Activated CD8-positive, alpha-beta memory T cell treated with anti-CD3 and anti-CD28 coated beads, Interleukin-2, amount 50 U/mL, for 1 hour (primary cell): ENCODE data around the gene GAP43.

Experiments used
- DNase-seq: peaks from one replicate; pipeline ENCODE4 v3.0.0-alpha.2; 2020; ENCODE audit errors: extremely low read depth

Gene GAP43

DNA sequence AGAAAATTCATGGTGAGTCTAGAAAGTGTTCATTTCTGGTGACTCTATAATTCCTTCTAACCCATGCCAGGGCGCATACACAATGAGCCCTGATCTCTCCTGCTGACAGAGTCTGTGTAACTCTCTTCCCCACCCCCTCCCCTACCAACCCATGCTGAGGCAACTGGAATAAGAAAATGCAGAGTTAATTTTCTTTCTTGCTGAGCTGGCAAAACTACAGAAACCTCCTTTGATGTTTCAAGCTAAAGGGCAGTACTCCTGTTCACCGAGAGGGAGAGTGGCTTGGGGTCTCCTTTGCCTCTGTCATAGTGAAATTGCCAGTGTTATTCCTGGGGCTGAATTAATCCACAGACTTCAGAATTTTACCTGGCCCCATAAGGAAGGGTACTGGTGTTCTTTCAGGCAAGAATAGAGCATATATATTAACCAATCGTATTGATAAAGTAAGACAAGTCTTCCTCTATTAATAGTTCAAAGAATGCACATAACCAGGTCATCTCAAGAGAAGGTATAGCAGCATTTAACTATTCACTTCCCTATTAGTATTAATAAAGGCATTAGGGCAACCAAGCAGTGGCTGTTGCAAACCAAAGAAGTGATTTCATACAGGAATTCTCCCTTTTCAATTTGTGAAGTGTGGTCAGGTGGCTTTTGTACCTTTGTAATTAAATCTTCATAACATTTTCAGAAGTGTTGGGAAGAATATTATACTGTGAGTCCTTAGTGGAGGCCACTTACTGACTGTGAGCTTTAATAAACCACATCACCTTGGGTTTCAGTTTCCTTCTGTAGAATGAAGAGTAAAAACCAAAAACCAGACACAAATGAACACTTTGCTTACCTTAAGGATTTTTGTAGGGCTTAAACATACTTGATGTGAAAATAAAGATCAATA lies 4.1 kb downstream of the GAP43 start:
- DNase-seq: no peak

DNA sequence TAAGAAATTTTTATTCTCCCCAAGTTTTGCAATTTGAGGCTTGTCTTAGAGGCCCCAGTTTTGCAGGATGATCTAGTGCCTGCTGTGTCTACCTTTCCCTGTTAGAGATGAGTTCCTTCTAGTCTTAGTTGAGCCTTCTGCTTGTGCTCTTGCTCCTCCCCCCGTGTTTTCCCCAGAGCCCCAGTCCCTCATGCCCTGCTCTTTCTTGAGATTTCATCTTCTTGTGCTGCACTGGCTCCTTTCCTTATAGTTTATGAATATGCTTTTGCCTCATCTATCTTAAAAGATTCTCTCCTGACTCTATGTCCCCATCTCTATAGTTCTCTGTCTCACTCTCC lies 4.7 kb downstream of the GAP43 start:
- no peak for DNase-seq

DNA sequence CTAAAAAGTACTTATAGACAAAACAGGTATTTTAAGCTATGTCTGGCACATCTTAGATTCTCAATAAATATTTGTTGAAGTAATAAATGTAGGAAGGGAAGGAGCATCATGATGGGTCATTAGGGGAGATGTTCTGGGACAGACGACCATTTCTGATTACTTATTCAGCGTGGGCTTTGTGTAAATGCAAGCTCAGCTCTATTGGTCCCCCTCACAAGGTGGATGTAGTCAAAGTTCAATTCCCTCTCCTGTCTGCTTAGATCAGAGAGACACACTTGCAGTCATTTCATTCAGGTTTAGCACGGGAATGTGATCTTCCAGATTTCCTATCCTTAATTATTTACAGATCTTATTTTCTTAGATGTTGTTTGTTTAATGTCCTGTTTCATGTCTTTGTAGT lies 7.5 kb downstream of the GAP43 start:
- DNase-seq: no peak

DNA sequence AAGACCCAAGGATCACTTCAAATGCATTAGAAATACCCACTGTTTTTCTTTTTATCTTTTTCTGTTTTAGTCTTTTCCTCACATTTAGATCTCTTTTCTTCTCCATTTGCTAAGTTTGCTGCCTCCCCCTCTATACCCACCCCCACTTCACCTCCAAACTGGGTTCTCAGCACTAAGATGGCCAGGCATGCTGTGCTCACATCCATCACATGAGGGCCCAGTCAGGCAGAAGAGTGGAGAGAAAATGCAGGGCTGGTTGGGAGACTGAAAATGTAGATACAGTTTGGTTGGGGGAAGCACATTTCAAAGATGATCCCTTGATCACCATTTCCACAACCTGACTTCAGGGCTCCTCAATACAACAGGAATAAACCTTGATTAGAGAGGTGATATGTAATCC lies 8.7 kb downstream of the GAP43 start:
- no peak for DNase-seq

DNA sequence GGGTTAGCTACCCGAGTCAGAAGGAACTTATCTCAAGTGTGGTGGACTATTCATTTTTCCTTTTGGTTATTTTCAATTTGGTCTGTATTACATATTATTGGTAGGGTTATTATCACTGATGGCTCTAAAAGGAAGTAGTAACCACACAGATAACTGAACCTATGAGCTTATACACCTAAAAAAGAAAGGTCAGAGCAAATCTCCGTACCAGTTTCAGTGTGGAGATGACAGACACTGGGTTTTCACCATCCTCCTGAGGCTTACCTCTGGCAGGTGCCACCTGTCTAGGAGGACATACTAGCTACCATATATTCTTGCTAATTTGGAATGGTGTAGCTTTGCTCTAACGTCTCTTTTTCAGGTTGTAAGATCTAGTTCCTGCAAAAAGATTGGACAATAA lies 10.2 kb downstream of the GAP43 start:
- DNase-seq: no peak

DNA sequence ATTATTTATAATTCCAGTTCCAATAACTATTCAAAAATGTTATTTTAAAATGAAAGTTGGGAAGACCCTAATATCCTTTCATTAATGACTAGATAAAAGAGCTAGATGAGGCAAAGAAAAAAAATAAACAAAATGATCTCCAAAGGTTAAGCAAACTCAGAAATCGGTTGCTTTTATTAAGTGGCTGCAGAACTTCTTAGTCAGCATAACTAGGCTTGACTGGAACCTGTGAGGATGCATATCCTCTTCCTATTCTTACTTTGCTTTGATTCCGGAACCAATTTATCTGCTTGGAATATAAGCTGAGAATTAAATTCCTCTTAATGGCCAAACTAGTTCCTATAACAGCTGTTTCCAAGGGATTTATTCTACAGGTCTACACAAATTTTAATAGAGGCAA lies 10.7 kb downstream of the GAP43 start:
- DNase-seq: no peak

DNA sequence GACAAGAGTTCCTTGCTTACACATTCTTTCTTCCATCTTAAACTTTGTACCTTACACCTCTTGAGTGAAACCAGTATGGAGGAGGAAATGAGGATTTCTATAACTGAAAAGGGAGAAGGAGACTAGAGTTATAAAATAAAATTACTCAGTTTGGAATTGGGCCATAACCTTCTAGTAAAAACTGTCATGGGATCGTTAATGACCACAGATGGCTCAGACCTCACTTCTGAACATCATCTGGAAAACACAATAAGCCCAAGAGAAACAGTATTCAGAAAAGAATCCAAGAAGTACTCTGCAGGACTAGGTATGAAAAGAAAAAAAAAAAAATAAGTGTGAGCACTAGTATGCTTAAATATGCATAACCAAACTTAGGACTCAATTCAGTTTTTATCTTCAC lies 12.1 kb downstream of the GAP43 start:
- no peak for DNase-seq

DNA sequence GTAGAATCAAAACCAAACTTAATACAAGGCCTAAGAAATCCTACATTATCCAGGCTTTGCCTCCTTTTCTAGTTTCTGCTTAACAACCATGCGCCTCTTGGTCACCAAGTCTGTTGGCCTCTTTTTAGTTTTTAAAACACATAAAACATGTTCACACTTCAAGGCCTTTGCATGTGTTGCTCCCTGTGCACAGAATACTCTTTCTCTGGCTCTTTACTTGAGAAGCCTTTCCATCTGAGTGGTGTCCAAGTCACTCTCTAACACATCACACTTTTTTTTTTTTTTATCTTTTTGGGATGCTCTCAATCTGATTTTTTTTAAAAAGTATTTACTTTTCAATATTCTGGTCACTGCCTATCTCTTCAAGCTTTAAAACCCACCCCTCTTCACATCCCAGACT lies 14.9 kb downstream of the GAP43 start:
- DNase-seq: no peak

DNA sequence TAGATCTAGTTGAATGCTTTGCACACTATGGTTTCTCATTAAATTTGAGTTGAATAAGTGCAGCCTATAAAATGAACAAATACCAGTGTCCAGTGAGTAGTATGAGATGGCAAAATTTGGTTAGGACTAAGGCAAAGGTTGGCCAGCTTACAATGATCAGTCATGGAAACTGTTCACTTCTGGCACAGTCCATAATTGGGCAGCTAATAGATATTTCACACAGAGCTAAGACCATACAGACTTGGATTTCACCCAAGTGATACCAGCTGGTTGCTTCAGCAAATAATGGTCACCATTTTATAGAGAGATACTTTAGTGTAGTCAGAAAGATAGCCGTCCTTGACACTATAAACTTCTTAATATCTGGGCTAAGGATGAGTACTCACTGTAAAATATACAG lies 15.7 kb downstream of the GAP43 start:
- DNase-seq: no peak

DNA sequence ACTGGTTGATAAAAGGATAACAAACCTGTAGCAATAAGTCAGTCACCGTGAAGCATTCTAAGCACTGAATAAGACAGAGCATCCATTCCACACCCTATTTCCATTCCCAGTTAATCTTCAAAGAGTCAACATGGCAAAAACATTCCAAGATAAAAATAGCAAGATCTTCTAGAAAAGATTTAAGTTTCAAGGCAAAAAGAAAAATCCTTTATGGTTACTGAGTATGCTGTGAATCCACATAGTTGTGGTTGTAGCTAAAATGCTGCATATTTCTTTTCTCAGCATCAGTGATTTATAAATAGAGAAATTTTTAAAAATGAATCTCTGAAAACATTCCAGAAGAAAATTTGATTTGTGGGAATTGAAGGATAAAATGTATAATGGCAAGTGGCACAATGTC lies 21.1 kb downstream of the GAP43 start:
- DNase-seq: no peak

DNA sequence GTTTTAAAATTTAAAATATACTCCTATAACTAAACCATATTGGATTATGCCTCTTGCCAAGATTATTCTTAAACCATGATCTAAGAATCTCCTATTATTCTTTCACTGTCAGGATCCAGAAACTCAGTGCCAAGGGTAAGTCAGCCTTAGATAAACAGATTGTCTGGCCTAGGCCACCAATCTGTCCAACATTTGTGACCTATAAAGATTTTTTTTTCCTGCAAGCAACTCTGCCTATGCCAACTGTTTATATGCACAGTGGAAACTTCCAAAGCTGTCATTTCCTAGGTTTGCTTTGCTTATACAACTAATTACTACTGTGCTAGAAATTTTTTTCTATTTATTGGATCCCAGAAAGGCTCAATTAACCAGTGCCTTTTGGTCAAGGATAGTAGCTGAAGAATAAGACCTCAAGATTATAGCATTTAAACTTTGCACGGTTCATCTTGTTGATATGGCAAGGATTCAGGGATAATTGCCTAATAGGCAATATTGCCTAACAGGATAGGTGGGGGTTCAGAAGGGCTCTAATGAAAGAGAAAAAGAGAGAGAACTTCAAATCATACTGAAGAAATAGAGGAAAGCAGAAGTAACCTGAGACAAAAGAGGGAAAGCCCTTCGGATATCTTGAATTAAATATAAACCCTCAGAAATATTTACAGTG lies 22.8 kb downstream of the GAP43 start:
- no peak for DNase-seq

DNA sequence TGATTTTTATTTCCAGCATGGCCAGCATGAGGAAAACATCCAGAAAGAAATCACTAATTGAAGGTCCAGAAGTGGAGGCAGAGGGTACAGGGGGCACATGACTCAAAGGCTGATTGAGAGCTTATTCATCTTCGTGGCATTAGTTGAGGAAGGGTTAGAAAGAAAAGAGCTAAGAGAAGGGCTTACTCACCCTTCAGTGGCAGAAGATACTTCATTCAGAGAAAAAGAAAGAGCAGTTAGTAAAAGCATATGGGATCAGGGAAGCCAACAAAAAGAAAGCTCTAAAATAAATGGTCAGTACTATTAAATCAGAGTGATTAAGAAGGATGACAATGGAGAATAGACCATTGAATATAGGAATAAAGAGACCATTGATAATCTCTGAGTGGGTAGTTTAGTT lies 25.2 kb downstream of the GAP43 start:
- DNase-seq: no peak

DNA sequence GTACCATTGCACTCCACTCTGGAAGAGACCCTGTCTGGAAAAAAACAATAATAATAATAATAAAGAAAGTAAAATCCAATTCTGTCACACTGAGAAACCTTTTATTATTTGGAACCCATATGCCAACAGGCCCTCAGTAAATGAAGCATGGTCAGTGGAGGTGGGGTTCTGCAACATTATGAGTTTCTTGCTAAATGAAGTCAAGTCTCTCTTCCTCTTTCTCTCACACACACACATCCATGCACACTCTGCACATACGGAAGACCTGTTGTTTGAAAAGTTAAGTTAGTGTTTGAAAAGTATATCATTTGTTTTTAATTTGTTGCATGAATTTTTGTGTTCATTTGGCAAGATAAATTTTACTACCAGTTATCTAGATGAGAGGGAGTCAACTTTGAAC lies 27.8 kb downstream of the GAP43 start:
- DNase-seq: no peak

DNA sequence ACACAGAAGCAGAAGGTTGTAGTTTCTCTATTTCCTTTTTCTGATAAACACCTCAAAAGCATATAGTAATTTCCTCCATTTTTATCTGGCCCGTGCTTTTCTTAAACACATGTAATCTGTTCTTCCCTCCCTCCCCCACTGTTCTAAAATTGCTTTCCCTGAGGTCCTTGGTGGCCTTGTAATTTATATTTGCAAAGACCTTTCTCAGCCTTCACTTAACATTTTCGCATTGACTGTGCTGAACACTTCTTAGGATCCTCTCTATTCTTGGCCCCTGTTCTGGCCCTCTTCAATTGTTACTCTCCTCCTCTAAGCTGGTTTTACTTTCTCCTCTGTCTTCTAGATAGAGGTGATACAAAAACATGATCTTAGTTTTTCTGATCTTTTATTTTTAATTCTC lies 28.3 kb downstream of the GAP43 start:
- no peak for DNase-seq

DNA sequence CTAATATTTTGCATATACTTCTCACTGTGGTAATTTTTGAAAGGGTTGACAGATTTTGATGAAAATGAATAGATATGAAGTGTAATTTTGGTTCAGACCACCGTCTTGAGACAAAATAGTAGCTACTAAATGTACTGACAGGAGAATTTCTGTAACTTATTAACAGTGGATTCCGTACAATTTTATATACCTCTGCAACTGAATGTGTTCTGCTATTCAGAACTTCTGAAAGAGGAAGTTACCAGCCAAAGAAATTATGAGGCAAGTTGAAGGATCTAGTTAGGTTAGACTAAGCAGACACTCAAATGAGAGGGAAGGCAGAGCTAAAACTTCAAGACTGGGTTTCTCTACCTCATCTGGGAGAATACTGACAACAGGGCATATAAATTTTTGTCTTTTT lies 29.4 kb downstream of the GAP43 start:
- DNase-seq: no peak

DNA sequence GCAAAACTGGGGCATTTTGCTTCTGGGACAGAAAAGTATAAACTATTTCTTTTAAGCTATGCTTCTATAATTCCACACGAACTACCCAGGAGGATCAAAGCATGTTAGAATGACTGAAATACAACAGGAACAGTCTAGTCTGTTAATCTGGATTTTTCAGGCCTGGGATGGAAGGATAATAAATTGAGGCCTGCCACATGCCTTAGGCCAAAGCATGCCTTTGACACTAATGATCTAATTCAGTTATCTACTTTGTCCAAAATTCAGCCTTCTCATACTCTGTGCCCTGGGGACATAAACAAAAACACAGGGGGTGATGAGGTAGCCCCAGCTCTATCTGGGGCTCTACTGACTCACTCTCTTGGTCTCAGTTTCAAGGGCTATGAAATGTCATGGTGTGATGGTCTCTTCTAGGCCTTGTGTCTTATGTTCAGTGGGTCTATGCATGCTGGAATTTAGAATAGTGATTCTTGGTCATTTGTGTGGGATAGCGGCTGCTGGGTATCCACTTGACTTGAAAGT lies 32.5 kb downstream of the GAP43 start:
- DNase-seq: no peak

DNA sequence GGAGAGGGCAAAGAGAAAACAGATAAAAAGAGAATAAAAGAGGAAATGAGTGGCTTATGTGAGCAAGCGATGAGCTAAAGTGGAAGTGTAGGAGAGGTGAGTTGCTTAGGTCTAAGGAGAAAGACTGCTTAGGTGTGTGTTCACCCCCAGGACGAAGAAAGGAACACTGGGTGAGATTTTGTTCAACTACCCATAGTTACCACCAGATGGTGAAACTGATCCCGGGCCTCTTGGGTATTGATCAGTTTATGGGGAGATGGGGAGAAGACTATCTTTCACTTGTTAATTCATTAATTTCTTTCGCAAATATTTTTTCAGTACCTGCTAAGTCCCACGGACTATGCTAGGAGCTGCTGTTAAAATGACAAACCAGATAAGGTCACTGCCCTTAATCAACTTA lies 33.9 kb downstream of the GAP43 start:
- DNase-seq: no peak

DNA sequence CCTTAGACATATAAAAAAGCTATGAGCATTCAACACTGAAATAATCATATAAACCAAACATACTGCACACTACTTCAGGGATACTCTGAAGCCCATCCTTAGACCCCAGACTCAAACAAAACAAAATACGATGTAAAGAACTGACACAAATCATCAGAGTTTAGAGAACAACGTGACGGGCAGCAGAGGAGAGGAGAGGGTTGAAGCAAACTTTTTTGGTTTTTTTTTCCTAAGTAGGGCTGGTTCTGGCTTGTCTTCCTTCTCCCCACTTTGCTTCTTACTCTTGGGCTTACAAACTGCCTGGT lies 34.7 kb downstream of the GAP43 start:
- no peak for DNase-seq

DNA sequence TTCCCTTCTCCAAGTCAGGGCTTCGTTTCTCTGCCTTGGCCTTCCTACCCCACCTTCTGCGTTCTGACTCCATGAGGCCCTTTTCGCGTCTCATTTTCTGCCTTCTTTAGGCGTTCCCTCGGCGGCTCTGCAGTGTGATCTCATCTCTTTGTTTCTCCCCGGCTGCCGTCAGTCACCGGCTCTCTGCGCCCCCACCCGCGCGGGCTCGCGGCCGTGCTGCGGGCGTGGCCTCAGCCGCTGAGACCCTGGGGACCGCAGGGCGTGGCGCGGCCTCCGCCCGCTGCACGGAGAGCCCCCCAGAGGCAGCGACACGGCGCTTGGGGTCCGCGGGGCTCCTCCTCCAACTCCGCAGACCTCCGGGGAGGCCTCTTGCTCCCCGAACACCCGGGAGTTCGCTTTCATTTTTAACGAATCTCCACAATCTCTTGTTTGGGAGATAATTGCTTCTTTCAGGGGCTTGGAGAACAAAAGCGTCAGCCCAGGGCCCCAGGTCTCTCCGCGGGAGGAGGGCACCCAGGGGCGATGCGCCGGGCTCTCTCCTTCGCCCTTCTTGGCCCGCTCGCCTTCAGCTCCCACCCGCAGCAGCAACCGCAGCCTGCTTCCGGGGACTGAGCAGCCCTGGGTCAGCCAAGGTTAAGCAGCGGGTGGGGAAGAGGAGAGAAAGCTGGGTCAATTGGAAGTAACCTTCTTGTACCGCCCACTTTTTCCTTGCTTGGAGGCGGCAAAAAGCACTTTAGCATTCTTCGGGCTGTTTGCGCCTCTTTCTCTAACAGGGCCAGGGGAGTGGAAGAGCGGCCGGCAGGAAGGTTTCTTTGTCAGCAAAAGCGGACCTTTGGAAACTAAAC lies 35.2 kb downstream of the GAP43 start:
- DNase-seq: peak; percentile 46

DNA sequence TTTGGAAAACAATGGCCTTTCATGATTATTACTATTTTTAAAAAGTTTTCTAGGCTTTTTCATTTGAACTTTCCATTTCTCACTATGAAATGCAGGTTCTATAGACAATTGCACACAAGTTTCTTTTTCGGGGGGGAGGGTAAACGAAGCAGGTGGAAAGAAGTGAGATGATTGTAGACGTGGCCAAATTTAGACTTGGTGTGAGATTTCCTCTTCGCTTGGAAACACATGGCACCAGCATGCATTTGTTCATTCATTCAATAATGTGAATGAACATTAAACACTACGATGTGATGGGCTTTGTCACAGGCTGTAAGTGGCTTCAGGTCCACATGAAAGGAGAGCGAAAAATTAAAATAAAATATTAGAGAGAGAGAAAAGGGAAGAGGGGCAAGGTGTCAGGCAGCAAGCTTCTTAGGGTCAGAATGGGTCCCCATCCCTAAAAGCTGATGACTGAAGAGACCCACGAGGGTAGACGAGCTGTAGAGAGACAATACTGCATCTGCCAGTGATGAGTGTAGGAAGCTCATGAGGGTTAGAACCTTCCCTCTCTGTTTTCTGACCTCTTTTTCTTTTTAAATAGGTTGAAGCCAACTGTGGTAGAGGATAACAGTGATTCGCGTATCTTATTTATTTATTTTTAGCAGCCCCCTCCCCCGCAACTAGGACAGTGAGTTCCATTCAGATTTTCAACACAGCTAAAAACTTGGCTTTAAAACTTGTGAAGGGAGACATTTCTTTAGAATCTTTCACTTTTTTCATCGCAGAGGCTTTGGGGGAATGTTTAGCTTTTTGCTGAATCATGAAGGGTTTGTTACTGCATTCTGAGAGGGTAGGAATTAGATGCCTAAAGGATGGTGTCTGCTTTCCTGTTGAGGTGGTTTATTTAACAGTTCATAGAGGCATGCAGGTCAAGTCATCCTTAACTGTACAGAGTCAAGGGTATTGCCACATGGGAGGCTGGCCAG lies 36.2 kb downstream of the GAP43 start:
- no peak for DNase-seq

DNA sequence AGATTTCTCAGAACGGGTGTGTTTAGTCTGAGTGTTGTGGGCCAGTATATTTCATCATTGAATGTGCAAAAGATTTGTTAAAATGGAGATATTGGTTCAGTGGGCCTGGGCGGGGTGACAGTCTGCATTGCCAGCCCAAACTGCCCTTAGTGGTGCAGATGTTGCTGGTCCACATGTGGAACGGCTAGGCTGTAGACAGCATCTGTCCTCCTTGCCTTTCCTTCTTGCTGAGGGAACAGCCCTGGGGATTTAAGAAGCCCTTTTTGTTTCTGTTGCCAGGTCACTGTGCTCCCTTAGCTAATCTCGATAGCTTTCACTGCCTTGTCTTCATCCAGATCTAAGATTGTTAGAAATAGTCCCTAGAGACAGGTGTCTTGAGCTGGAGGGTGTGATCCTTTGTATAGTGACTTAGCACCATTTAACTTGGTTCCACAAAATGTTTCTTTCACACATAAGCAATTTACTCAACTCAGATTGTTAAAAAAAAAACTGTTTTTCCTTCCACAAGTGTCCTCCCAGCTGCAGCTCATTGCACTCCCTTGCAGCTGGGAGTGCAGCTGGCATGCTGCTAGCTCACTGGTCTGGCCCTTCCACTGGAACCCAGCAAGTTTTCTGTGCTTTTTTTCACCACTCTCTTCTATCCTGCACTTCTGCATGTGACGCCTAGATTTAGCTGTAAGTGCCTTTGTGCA lies 37.5 kb downstream of the GAP43 start:
- DNase-seq: no peak
